Esophagus squamous epithelium (tissue), 5 donors: ENCODE results near the gene HMCN2. TPM values are rescaled to one million over a fixed set of nuclear protein-coding genes. Genes with fewer than 3 reads are reported as not detected.
A peak's percentile ranks its signal among the peaks of the same experiment; 100 is the strongest.

Experiments used
- DNase-seq: peaks from one replicate; lab custom pipeline; 2025; lab: John Stamatoyannopoulos, UW
- H3K27ac ChIP-seq, 4 donors: fragments of 200-600 bp; sonication (generic); one replicate each; pipeline ENCODE4 v1.5.1; 2016 to 2019; ENCODE audit warnings: mild to moderate bottlenecking in 1 of 4
- H3K27me3 ChIP-seq, 4 donors: fragments of 200-600 bp; sonication (generic); 1 replicate in 3 of 4; 2 replicates in 1 of 4; pipeline versions ENCODE4 v1.5.1 to v1.6.0; 2017 to 2021; ENCODE audit warnings: antibody characterized with exemption in 1 of 4
- H3K36me3 ChIP-seq, 3 donors: fragments of 200-600 bp; sonication (generic); one replicate each; pipeline ENCODE4 v1.5.1; 2016 to 2019
- H3K4me1 ChIP-seq, 3 donors: fragments of 200-600 bp; sonication (generic); one replicate each; pipeline ENCODE4 v1.5.1; 2017 to 2019
- H3K4me3 ChIP-seq, 4 donors: fragments of 200-600 bp; sonication (generic); 1 replicate in 3 of 4; 2 replicates in 1 of 4; pipeline ENCODE4 v1.5.1; 2016 to 2019; ENCODE audit warnings: mild to moderate bottlenecking in 2 of 4, moderate library complexity in 1 of 4
- H3K9me3 ChIP-seq, 3 donors: fragments of 200-600 bp; sonication (generic); one replicate each; pipeline ENCODE4 v1.5.1; 2016 to 2019
- POLR2A ChIP-seq, 4 donors: fragments of 450-650 bp; IDR thresholded peaks; one replicate each; pipeline ENCODE4 v1.6.1; 2017; ENCODE audit warnings: antibody characterized with exemption in 4 of 4, mild to moderate bottlenecking in 4 of 4, moderate library complexity in 3 of 4
- WGBS, 2 donors: methylation state at CpG; one replicate each; pipeline ENCODE4 v1.1.5; 2018; 5-methylcytosine and 5-hydroxymethylcytosine counted together
- intact Hi-C: fragments of 100-400 bp; cut with DNase I; formaldehyde crosslinking; loops from one replicate; pipeline ENCODE4 v1.15.0; 2022
- total RNA-seq, 4 donors: library from RNA; depleted of rRNA; stranded (reverse); fragments of >200 nt; gene quantifications; one replicate each; pipeline ENCODE4 v1.1.0, GENCODE V29; 2016
- TF ChIP-seq, protein P1 (sequence below), 6 experiments: fragments of 450-650 bp in 4 of 6; fragments of 200-600 bp in 2 of 6; sonication (generic) in 2 of 6; IDR thresholded peaks; one replicate each; pipeline ENCODE4 v1.5.1; 2016 to 2019; ENCODE audit warnings: antibody characterized with exemption in 6 of 6, mild to moderate bottlenecking in 4 of 6, moderate library complexity in 4 of 6
- donor health status: DM: yes; HTN: yes; CAD: no.

The HMCN2 gene
- total RNA-seq, 4 donors from 2014 or later = 0.53 to 4.8 (median 0.78) TPM

DNA sequence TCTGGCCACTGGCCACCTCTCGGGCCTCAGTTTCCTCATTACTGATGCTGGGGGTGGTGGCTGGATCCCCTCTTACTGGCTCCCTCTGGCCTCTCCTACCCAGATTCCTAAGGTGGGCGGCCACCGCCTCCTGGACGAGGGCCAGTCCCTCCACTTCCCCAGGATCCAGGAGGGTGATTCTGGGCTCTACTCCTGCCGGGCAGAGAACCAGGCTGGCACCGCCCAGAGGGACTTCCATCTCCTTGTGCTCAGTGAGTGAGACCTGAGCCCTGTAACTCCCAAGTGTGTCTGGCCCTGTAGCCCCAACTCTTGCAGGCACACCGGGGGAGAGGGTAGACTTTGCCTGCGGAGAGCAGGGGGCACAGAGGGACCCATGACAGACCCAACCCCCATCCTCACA is 83.3 kb downstream of the HMCN2 start:
- H3K36me3 ChIP-seq = no peaks in the 10 kb centered on the region
- WGBS, 2 donors = 88% methylated on average over 1 of the region's 8 CpGs; no CpG with 5 or more reads in 1 of the 2 donors
- intact Hi-C loops = loop anchor here (10.0 kb wide), 1 partner anchor 244 kb away; no protein-coding TSS in a partner anchor
- peaks cover 0 to 21% (median 7%) of the 10 kb centered on the region in 3 donors for H3K4me1 ChIP-seq
- TF ChIP-seq, protein P1, sequence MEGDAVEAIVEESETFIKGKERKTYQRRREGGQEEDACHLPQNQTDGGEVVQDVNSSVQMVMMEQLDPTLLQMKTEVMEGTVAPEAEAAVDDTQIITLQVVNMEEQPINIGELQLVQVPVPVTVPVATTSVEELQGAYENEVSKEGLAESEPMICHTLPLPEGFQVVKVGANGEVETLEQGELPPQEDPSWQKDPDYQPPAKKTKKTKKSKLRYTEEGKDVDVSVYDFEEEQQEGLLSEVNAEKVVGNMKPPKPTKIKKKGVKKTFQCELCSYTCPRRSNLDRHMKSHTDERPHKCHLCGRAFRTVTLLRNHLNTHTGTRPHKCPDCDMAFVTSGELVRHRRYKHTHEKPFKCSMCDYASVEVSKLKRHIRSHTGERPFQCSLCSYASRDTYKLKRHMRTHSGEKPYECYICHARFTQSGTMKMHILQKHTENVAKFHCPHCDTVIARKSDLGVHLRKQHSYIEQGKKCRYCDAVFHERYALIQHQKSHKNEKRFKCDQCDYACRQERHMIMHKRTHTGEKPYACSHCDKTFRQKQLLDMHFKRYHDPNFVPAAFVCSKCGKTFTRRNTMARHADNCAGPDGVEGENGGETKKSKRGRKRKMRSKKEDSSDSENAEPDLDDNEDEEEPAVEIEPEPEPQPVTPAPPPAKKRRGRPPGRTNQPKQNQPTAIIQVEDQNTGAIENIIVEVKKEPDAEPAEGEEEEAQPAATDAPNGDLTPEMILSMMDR (IDR thresholded peaks at IDR 0.05) = no peak
- no peak for TF ChIP-seq POLR2A (IDR thresholded peaks at IDR 0.05)
- no peak overlapping the region for H3K4me3 ChIP-seq
- H3K9me3 ChIP-seq = no peaks in the 10 kb centered on the region
- DNase-seq = no peak
- H3K27ac ChIP-seq = no peak overlapping the region
- H3K27me3 ChIP-seq = peaks cover 0 to under 1% (median 0%) of the 10 kb centered on the region in 4 donors

DNA sequence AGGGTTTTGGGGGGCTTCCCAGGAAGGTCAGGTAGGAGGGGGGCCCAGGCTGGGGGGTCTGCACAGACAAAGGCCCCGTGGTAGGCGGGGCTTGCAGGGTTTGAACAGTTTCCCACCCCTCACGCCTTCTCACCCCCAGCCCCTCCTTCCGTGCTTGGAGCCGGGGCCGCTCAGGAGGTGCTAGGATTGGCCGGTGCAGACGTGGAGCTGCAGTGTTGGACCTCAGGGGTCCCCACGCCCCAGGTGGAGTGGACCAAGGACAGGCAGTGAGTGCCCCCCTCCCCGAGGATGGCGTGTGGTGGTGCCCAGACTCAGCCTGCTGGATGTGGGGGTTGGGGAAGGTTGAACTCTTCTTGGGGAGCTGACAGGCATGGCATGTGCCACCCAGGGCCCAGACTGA is 83.8 kb downstream of the HMCN2 start:
- Histone ChIP-seq H3K4me3 (no peak overlapping the region), H3K9me3 (no peaks in the 10 kb centered on the region), H3K36me3 (no peaks in the 10 kb centered on the region), H3K27ac (no peak overlapping the region), H3K27me3 (no peaks in the 10 kb centered on the region), H3K4me1 (peaks cover 0 to 21% (median 7%) of the 10 kb centered on the region in 3 donors)
- TF ChIP-seq POLR2A (IDR thresholded peaks at IDR 0.05) = no peak
- TF ChIP-seq, protein P1 (IDR thresholded peaks at IDR 0.05) = no peak
- 40 to 80% methylated on average over 1 to 2 of the region's 11 CpGs for WGBS, 2 donors
- intact Hi-C loops = loop anchor here (10.0 kb wide), 1 partner anchor 245 kb away; no protein-coding TSS in a partner anchor
- no peak for DNase-seq

DNA sequence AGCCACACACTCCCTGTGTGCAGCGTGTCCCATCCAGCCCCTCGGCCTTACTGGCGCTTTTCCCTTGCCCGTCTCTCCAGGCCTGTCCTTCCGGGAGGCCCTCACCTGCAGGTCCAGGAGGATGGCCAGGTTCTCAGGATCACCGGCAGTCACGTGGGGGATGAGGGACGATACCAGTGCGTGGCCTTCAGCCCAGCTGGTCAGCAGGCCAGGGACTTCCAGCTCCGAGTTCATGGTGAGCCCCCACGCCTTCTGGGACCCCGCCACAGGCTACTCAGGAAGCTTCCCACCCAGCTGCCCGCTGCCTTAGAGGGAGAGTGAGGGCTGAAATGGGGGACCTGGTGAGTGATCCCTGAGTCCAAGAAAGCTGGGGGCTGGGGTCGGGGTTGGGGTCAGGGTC is 85.8 kb downstream of the HMCN2 start:
- Histone ChIP-seq H3K27me3 (no peaks in the 10 kb centered on the region), H3K4me1 (peaks cover 0 to 26% (median 7%) of the 10 kb centered on the region in 3 donors), H3K4me3 (no peak overlapping the region), H3K27ac (peak overlapping the region; percentile 34 to 86 (median 66)), H3K36me3 (no peaks in the 10 kb centered on the region), H3K9me3 (no peaks in the 10 kb centered on the region)
- no peak for DNase-seq
- intact Hi-C loops = no loop called here
- TF ChIP-seq POLR2A (IDR thresholded peaks at IDR 0.05) = no peak
- TF ChIP-seq, protein P1 (IDR thresholded peaks at IDR 0.05) = no peak
- 80 to 93% methylated on average over 1 to 5 of the region's 14 CpGs for whole genome bisulfite sequencing, 2 donors

DNA sequence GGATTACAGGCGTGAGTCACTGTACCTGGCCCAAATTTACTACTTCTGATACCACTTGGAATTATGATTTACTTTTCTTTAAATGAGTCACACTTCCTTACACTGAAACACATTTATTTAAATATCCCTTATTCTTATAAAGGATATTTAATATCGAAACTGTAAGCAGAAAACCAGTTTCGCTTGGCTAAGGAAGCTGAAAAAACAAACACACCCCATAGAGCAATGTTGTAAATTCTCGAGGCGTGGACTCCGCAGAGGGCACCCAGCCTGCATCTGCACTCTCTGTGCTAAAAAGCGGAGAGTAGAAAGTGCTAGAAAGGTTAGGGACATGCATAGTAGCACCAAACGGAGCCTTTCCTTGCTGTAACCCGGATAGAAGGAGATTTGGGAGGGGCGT is 86.5 kb downstream of the HMCN2 start:
- Histone ChIP-seq H3K9me3 (no peaks in the 10 kb centered on the region), H3K27ac (peak overlapping the region; percentile 53 to 86 (median 78)), H3K27me3 (no peaks in the 10 kb centered on the region), H3K36me3 (no peaks in the 10 kb centered on the region), H3K4me1 (peaks cover 0 to 26% (median 7%) of the 10 kb centered on the region in 3 donors), H3K4me3 (no peak overlapping the region)
- intact Hi-C loops = no loop called here
- DNase-seq = no peak
- WGBS, 2 donors = 35 to 50% methylated on average over 4 to 10 of the region's 10 CpGs
- TF ChIP-seq, protein P1 (IDR thresholded peaks at IDR 0.05) = no peak
- TF ChIP-seq POLR2A (IDR thresholded peaks at IDR 0.05) = no peak

DNA sequence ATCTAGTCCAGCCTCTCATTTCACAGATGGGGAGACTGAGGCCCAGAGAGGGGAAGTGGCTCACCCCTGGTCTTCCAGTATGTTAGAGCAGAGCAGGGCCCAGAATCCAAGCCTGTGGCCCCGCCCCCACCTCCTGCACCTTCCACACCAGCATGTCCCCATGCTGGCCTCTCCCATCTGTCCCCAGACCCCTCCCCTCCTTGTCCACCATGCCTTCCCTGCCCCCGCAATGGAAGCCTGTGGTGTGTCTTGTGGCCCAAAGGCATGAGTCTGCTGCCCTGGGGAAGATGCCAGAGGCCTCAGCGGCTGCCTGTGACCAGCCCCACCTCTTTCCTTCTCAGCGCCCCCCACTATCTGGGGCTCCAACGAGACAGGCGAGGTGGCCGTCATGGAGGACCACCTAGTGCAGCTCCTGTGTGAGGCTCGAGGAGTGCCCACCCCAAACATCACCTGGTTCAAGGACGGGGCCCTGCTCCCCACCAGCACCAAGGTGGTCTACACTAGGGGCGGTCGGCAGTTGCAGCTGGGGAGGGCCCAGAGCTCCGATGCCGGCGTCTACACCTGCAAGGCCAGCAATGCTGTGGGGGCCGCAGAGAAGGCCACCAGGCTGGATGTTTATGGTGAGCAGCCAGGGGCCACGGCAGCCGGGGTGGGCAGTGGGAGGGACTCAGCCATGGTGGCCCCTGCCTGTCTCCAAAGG is 87.2 kb downstream of the HMCN2 start:
- DNase-seq = no peak
- Histone ChIP-seq H3K9me3 (no peaks in the 10 kb centered on the region), H3K4me3 (no peak overlapping the region), H3K27ac (peak overlapping the region; percentile 53 to 86 (median 78)), H3K36me3 (no peaks in the 10 kb centered on the region), H3K4me1 (peaks cover 0 to 26% (median 7%) of the 10 kb centered on the region in 3 donors), H3K27me3 (no peaks in the 10 kb centered on the region)
- TF ChIP-seq, protein P1 (IDR thresholded peaks at IDR 0.05) = no peak
- TF ChIP-seq POLR2A (IDR thresholded peaks at IDR 0.05) = no peak
- WGBS, 2 donors = 84 to 91% methylated on average over 4 to 8 of the region's 17 CpGs
- intact Hi-C loops = no loop called here
